Measurements from ENCODE around the gene RLIM. TPM values are rescaled to one million over a fixed set of nuclear protein-coding genes. Genes with fewer than 3 reads are reported as not detected.

The RLIM gene
- total and polyA plus RNA-seq, 2 donors from 2014 or later = 6.8 to 42.7 TPM

GRCh38 chrX:74636749-74637314 is 22.4 kb upstream of the RLIM start:
- Histone ChIP-seq H3K4me3 (ENCODE audit: low read length in 3 of 3) (no peak overlapping the region), H3K9ac (ENCODE audit: low read length in 3 of 3) (no peak overlapping the region), H3K9me3 (ENCODE audit: control insufficient read depth in 2 of 3, insufficient read depth in 1 of 3, low read length in 3 of 3) (no peaks in the 10 kb centered on the region), H3K36me3 (ENCODE audit: control insufficient read depth in 2 of 3, insufficient read depth in 3 of 3, low read length in 3 of 3) (no peaks in the 10 kb centered on the region), H3K27ac (ENCODE audit: low read depth in 2 of 2, low read length in 2 of 2) (no peak overlapping the region), H3K4me1 (ENCODE audit: control insufficient read depth in 2 of 3, insufficient read depth in 2 of 3, low read depth in 1 of 3, low read length in 3 of 3) (no peaks in the 10 kb centered on the region), H3K27me3 (ENCODE audit: control insufficient read depth, insufficient read depth, low read length) (no peaks in the 10 kb centered on the region)
- no peak for TF ChIP-seq CTCF (IDR thresholded peaks at IDR 0.05; ENCODE audit: borderline replicate concordance, extremely low read depth, insufficient read depth)
- FAIRE-seq (no peak), DNase-seq (peak in 1 of 5 donors; percentile 32)
- intact Hi-C loops (cut with DNase I) = no loop called here

GRCh38 chrX:74613370-74614092 is 893 bp downstream of the RLIM start:
- peak; percentile 14 to 58 (median 41) for DNase-seq
- no peak for TF ChIP-seq CTCF (IDR thresholded peaks at IDR 0.05; ENCODE audit: borderline replicate concordance, extremely low read depth, insufficient read depth)
- Histone ChIP-seq H3K9me3 (ENCODE audit: control insufficient read depth in 2 of 3, insufficient read depth in 1 of 3, low read length in 3 of 3) (no peaks in the 10 kb centered on the region), H3K9ac (ENCODE audit: low read length in 3 of 3) (peak overlapping the region; percentile 37 to 91 (median 85)), H3K4me1 (ENCODE audit: control insufficient read depth in 2 of 3, insufficient read depth in 2 of 3, low read depth in 1 of 3, low read length in 3 of 3) (no peaks in the 10 kb centered on the region), H3K4me3 (ENCODE audit: low read length in 3 of 3) (peak overlapping the region; percentile 71 to 87 (median 79)), H3K36me3 (ENCODE audit: control insufficient read depth in 2 of 3, insufficient read depth in 3 of 3, low read length in 3 of 3) (no peaks in the 10 kb centered on the region), H3K27ac (ENCODE audit: low read depth in 2 of 2, low read length in 2 of 2) (peak overlapping the region; percentile 96 to 97), H3K27me3 (ENCODE audit: control insufficient read depth, insufficient read depth, low read length) (no peaks in the 10 kb centered on the region)
- intact Hi-C loops (cut with DNase I) = no loop called here
- no peak for FAIRE-seq

- DNase-seq (no peak), FAIRE-seq (no peak)
- Histone ChIP-seq H3K36me3 (ENCODE audit: control insufficient read depth in 2 of 3, insufficient read depth in 3 of 3, low read length in 3 of 3) (peaks cover 0 to under 1% (median 0%) of the 10 kb centered on the region in 3 donors), H3K9me3 (ENCODE audit: control insufficient read depth in 2 of 3, insufficient read depth in 1 of 3, low read length in 3 of 3) (no peaks in the 10 kb centered on the region), H3K4me1 (ENCODE audit: control insufficient read depth in 2 of 3, insufficient read depth in 2 of 3, low read depth in 1 of 3, low read length in 3 of 3) (no peaks in the 10 kb centered on the region), H3K27me3 (ENCODE audit: control insufficient read depth, insufficient read depth, low read length) (no peaks in the 10 kb centered on the region), H3K27ac (ENCODE audit: low read depth in 2 of 2, low read length in 2 of 2) (no peak overlapping the region), H3K9ac (ENCODE audit: low read length in 3 of 3) (no peak overlapping the region), H3K4me3 (ENCODE audit: low read length in 3 of 3) (no peak overlapping the region)
- TF ChIP-seq CTCF (IDR thresholded peaks at IDR 0.05; ENCODE audit: borderline replicate concordance, extremely low read depth, insufficient read depth) = no peak
- intact Hi-C loops (cut with DNase I) = no loop called here
Observed at GRCh38 chrX:74606799-74607198, 7.6 kb downstream of the RLIM start.
